SKM-1 (cell line): ENCODE data around the gene HAO1.
"Not testable (repeated sequence)": the region's sequence is repeated elsewhere in the genome, so short reads cannot be mapped to it uniquely, and the experiment has no call there.

Experiments used
- DNase-seq: peaks from one replicate; lab custom pipeline; 2025; ENCODE audit not compliant: unreplicated experiment; lab: John Stamatoyannopoulos, UW

Gene HAO1

DNA sequence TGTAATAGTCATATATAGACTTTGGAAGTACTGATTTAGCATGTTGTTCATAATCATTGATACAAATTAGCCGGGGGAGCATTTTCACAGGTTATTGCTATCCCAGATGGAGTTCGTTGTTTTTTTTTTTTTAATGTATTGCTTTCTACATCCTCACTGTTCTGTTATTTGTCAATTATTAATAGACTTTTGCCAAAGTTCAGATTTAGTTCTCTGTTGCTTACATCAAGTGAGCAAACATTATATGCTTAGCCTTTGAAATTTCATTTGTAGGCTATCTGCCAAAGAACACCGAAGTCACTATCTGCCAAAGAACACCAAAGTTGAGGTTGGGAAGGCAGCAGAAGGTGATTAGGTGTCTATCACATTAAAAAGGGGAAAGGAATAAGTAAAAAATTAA is at the start of gene HAO1:
Gene HAO1 (minus strand): TSS at position 118 of the 400 bp plus-strand sequence. CDS start 36 bp downstream, at position 82.
- no peak for DNase-seq

DNA sequence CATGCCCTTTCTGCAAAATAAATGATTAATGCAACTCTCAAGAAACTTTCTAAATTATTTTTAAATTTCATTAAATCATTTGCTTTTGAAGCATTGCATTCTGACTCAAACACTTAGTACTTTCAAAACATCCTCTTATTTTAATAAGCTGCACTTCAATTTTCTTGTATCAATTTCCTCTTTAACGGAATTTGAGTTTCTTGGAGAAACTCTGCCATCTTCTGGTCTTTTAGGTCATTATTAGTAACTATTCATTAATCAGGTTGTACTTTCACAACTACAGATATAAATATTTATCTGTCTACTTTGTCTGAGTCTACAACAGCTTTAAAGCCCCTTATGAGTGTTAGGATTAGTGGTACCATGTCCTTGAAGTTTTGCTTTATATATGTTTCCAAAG is 49.1 kb upstream of the HAO1 start:
- DNase-seq: no peak

- DNase-seq: no peak
Measured at GRCh38 chr20:7985916-7986315, 45.7 kb upstream of the HAO1 start.

DNA sequence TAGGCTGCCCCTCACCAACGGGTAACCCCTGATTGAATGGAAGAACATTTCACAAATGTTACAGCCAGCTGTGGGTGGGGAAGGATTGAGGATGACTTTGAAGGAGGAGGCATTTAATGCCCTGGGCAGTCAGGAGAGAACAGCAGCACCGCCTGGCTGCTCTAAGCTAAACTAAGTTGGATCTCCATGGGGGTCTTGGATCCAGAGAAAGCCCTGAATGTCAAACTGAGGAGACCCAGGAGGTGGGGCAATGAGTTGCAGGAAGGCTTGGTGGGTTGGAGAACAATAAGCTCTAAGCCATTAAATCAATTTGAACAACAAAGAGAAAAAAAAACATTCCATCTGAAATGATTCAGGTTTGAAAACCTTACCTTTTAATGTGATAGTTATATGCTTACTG is 43.9 kb upstream of the HAO1 start:
- DNase-seq: no peak

GRCh38 chr20:7981374-7981773 is 41.1 kb upstream of the HAO1 start:
- no peak for DNase-seq

DNA sequence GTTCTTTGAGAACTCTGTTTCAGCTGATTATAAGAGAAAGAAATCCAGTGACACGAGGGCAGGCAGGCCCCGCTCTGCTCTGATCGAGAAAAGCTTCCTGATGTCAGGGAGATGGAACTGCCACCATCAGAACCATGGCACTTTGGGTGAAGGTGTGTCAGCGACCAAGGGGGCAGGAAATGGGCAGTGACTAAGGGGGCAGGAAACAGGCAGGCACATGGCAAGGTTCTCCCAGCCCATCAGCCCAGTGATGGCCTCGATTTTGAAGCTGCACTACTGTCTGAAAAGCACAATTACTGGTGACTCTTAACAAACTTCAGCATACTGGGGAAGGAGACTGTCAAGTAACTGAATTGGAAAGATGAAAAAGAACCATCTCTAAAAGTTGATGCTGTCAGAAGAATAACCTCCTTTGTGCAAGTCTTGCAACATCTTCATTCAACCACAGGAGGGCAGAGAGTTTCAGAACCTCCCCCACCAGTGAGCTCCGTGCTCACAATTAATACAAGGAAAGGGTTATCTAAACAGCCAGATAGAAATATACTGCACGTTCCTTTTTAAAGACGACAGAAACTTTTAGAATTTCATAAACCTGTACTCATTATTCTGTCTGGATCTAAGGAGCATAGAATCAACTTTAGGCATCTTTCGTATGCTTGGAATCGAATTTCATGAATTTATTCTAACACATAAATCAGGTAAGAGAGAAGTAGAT is 40.2 kb upstream of the HAO1 start:
- DNase-seq: no peak

GRCh38 chr20:7977709-7978108 is 37.5 kb upstream of the HAO1 start:
- no peak for DNase-seq

DNA sequence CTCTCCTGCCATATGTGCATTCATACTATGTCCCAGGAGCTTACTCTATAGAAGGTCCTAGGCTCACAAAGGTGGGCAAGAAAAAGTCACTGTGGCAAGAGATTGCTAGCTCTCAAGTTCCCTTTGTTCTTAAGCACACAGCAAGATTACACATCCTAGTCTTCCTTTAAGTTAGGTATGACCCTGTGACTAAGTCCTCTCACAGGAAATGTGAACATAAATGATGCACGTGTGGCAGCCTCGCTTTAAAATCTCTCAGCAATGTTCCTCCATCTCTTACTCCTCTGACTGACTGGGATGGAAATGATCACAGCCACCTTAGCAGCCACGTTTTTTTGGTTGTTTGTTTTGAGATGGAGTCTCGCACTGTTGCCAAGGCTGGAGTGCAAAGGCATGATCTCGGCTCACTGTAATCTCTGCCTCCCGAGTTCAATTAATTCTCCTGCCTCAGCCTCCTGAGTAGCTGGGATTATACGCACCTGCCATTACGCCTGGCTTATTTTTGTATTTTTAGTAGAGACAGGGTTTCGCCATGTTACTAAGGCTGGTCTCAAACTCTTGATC is 35.7 kb upstream of the HAO1 start:
- no peak for DNase-seq

GRCh38 chr20:7974785-7975435 is 34.7 kb upstream of the HAO1 start:
- DNase-seq: no peak

DNA sequence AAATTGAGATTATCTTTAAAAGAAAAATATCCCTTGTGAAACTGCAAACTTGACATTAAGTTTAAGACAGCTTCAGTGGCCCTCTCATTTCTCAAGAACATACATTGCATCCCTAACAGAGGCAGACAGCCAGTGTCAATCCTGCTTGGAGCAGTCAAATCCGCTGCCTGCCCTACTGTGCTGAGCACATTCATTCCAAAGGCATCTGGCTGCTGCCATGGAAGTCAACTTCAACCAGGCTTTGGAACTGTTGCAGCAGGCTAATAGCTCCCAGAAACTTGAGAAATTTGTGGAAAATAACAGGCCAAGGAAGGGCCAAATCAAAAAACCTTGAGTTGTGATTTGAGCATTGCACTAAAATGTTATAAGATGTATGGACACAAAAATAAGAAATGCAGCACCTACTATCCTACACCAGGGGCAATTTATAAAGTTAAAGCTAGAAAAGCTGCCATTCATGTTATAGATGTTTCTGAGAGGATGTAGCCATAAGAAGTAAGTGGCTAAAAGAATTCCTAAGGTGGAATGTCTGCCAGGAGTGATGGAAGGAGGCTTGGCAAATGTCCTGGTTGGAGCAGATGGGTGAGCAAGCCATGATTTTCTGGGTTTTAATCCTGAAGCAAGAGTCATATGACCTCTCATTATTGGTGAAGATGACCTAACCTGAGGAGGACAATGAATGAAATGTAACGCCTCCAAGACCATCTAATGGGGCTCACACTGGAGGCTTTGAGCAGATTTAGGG is 31.4 kb upstream of the HAO1 start:
- no peak for DNase-seq

- no peak for DNase-seq
Measured at GRCh38 chr20:7967199-7967844, 27.1 kb upstream of the HAO1 start.

DNA sequence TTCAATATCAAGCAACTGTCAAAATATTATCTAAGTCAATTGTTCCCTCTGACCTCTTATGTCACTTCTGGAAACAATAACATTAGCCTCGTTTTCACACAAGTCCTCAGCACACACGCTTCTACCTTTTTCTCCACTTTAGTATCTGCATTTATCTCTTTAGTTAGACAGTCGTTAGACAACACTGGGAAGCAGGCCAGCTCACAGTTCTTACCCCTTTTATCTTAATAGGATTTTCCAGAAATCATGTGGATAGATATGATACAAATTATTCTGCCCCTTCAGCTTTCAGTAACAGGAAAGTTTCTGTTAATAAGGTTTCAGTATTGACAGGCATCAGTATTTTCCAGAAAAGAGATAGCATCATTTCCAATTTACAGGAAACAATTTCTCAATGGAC is 25.9 kb upstream of the HAO1 start:
- DNase-seq: no peak

DNA sequence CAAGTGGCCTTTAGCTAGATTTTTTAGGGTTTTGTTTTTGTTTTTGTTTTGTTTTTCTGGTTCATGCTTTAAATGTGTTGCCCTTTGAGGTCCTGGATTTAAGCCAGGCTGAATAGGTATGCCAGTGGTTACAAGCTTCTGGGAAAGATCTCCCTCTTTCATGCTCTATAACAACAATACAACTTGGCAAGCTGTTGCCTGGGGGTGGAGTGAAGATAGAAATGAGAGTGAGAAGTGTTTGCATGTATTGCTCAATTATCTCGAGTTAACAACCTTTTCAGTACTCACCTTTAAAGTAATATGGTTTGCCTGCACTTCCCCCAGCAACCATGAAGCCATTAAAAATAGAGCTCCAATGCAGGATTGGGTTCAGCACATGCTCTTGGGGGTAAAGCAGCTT is 19.2 kb upstream of the HAO1 start:
- no peak for DNase-seq

DNA sequence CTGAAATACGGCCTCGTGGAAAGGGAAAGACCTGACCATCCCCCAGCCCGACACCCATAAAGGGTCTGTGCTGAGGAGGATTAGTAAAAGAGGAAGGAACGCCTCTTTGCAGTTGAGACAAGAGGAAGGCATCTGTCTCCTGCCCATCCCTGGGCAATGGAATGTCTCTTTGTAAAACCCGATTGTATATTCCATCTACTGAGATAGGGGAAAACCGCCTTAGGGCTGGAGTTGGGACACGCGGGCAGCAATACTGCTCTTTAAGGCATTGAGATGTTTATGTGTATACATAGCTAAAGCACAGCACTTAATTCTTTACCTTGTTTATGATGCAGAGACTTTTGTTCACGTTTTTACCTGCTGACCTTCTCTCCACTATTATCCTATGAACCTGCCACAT is 16.3 kb upstream of the HAO1 start:
- not testable (repeated sequence) for DNase-seq

DNA sequence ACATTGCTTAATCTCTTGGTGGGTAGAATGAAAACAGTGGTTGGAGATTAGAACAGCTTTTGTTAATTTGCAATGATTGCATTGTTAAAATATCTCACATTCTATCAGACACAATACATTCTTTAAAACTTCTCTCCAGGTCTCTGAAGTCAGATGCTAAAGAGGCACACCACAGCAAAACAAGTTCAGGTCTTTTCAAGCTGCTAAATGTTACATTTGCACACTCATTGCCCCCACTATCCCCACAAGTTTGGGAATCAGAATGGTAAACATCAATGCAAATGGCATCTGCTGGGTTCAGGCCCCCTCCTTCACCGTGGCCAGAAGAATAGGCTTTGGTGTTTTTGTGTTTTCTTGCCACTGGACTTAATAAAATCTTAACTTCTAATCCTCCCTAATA is 10.1 kb upstream of the HAO1 start:
- DNase-seq: no peak

- DNase-seq: no peak
Measured at GRCh38 chr20:7943891-7944290, 3.6 kb upstream of the HAO1 start.

DNA sequence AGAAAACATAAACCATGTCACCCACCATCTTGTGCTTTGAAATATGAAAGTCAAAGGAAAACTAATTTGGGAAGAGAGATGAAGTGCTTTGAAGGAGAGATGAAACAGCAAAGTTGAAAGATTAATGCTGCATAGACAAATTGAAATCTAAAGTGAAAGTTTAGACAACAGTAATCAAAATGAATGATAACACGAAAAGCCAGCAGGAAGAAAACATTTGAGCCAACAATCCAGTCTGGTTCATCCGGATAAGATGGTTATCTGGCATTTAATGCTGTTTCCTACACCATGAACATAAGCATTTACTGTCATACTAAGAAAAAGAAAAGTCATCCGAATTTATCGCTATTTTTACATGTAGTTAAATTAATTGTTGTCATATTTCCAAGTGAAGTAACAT is 595 bp downstream of the HAO1 start:
- DNase-seq: no peak

GRCh38 chr20:7938058-7938457 is 2.2 kb downstream of the HAO1 start:
- no peak for DNase-seq

DNA sequence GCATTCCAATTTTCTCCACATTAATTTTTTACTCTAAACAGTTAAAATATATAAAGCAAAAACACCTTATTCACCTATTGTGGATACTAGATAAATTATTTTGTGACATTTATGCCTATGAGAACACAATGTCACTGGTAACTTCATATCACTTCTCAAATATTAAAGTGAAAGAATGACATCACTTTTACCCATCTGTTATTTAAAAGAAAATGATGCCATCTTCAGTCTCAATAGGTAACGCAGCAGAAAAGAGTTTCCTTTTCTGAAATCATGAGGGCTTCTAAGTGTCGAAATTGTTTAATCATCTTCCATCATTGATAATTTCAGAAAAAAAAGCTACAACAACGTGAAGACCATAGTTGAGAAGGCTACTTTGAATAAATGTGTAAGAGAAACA is 2.9 kb downstream of the HAO1 start:
- no peak for DNase-seq

DNA sequence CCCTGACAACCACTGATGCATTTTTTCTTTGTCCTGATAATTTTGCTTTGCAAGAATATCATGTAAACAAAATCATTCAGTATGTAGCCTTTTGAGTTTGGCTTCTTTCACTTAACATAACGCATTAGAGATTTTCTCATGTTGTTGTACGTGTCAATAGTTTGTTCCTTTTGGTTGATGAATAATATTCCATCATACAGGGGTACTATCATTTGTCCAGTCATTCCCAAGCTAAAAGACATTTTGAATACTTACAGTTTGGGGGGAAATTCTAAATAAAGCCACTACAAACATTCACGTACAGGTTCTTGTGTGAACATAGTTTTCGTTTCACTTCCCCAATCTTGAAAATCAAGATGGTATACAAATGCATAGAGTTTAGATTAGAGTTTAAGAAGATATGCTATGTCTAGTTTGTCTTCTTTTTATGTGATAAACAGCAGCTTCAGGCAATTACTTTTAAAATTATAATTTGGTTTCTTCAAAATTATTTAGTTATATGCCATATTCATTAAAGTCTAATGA is 5.2 kb downstream of the HAO1 start:
- no peak for DNase-seq

GRCh38 chr20:7933346-7933745 is 6.9 kb downstream of the HAO1 start:
- peak; percentile 5 for DNase-seq
